Measurements from ENCODE around the gene MRPL37. TPM values are rescaled to one million over a fixed set of nuclear protein-coding genes. Genes with fewer than 3 reads are reported as not detected.

MRPL37 gene
- total RNA-seq: 100 to 1,000 TPM in 3 of 4 donors, 10 to 100 TPM in 1; 91.6 to 141 (median 121) TPM

- ATAC-seq (peak; percentile 99), DNase-seq (peak; percentile 94 to 95)
- peaks cover 18 to 22% of the 10 kb centered on the region in 2 donors for H3K4me1 ChIP-seq
- H3K27ac ChIP-seq: peak within 1 kb of the TSS; percentile 93 to 97 (median 96)
- TF ChIP-seq CTCF (IDR thresholded peaks at IDR 0.05 in 4 of 5, conservative IDR thresholded peaks at IDR 0.05 in 1 of 5): no peak
- peak; percentile 65 to 78 for TF ChIP-seq POLR2A (IDR thresholded peaks at IDR 0.05)
- no peaks in the 10 kb centered on the region for H3K27me3 ChIP-seq
- intact Hi-C loops (cut with DNase I; ENCODE audit: low total_unique reads) (loop anchor here (1.0 to 5.0 kb wide), 4 partner anchors 79 to 289 kb away; partner anchors contain the start of genes SSBP3, TCEANC2 and TMEM59), in situ Hi-C loops (cut with MboI; ENCODE audit: low sequenced_read_pairs in 4 of 4) (loop anchor here in 1 of 4 donors (25.0 kb wide), 1 partner anchor 287 kb away; no protein-coding TSS in a partner anchor)
- peak within 1 kb of the TSS; percentile 94 to 100 (median 97) for H3K4me3 ChIP-seq
- H3K36me3 ChIP-seq: peaks cover 0 to 21% of the 10 kb centered on the region in 2 donors
- H3K9me3 ChIP-seq: no peaks in the 10 kb centered on the region
Measured at GRCh38 chr1:54199765-54200518, at the start of gene MRPL37, which contains the start of gene CYB5RL. MRPL37 (plus strand) TSS chr1:54200167; CDS start chr1:54200244, 77 bp downstream. CYB5RL (minus strand) TSS chr1:54200030; CDS start chr1:54195616, 4,414 bp downstream.

GRCh38 chr1:54151013-54151412, 49.0 kb upstream of the MRPL37 start:
- Histone ChIP-seq H3K4me3 (no peak overlapping the region), H3K4me1 (peaks cover 8 to 15% of the 10 kb centered on the region in 2 donors), H3K36me3 (no peaks in the 10 kb centered on the region), H3K27ac (no peak overlapping the region), H3K27me3 (no peaks in the 10 kb centered on the region), H3K9me3 (no peaks in the 10 kb centered on the region)
- ATAC-seq: no peak
- in situ Hi-C loops (cut with MboI; ENCODE audit: low sequenced_read_pairs in 4 of 4): no loop called here
- TF ChIP-seq POLR2A (IDR thresholded peaks at IDR 0.05): no peak
- TF ChIP-seq CTCF (IDR thresholded peaks at IDR 0.05 in 4 of 5, conservative IDR thresholded peaks at IDR 0.05 in 1 of 5): no peak
- DNase-seq: no peak
- intact Hi-C loops (cut with DNase I; ENCODE audit: low total_unique reads): no loop called here

- in situ Hi-C loops (cut with MboI; ENCODE audit: low sequenced_read_pairs in 4 of 4): no loop called here
Measured at GRCh38 chr1:54152696-54153095, 47.3 kb upstream of the MRPL37 start, which contains the start of gene CDCP2. CDCP2 (minus strand) TSS chr1:54153000; CDS start chr1:54152922, 78 bp downstream.

More at GRCh38 chr1:54152696-54153095, 47.3 kb upstream of the MRPL37 start, which contains the start of gene CDCP2:
- H3K4me3 ChIP-seq: no peak within 1 kb of the TSS
- no peak for DNase-seq
- no peaks in the 10 kb centered on the region for H3K27me3 ChIP-seq
- peak within 1 kb of the TSS; percentile 60 to 73 (median 65) for H3K27ac ChIP-seq
- no peak for ATAC-seq
- H3K36me3 ChIP-seq: no peaks in the 10 kb centered on the region
- H3K9me3 ChIP-seq: no peaks in the 10 kb centered on the region
- TF ChIP-seq CTCF (IDR thresholded peaks at IDR 0.05 in 4 of 5, conservative IDR thresholded peaks at IDR 0.05 in 1 of 5) (no peak), POLR2A (IDR thresholded peaks at IDR 0.05) (no peak)
- intact Hi-C loops (cut with DNase I; ENCODE audit: low total_unique reads): loop anchor here (1.0 kb wide), 1 partner anchor 26 kb away; no protein-coding TSS in a partner anchor
- H3K4me1 ChIP-seq: peaks cover 8 to 15% of the 10 kb centered on the region in 2 donors

Data from gastrocnemius medialis (tissue), 4 donors.